Right atrium auricular region (tissue), 2 donors: ENCODE results near the gene KLF7. TPM values are rescaled to one million over a fixed set of nuclear protein-coding genes. Genes with fewer than 3 reads are reported as not detected.

ENCODE experiments used
- DNase-seq: peaks from one replicate; pipeline ENCODE4 v3.0.0-alpha.2; 2019; ENCODE audit warnings: low spot score
- H3K27ac ChIP-seq, 2 donors: fragments of 200-600 bp; sonication (generic); 1 replicate in 1 of 2; 2 replicates in 1 of 2; pipeline ENCODE4 v1.5.1; 2016 to 2019
- H3K27me3 ChIP-seq, 2 donors: fragments of 200-600 bp; sonication (generic); one replicate each; pipeline versions ENCODE4 v1.5.1 to v1.6.0; 2017 to 2019
- H3K36me3 ChIP-seq: fragments of 200-600 bp; sonication (generic); one replicate; pipeline ENCODE4 v1.5.1; 2016
- H3K4me1 ChIP-seq, 2 donors: fragments of 200-600 bp; sonication (generic); one replicate each; pipeline versions ENCODE4 v1.5.1 to v1.6.0; 2017 to 2019
- H3K4me3 ChIP-seq, 2 donors: fragments of 200-600 bp; sonication (generic); 1 replicate in 1 of 2; 2 replicates in 1 of 2; pipeline ENCODE4 v1.5.1; 2017 to 2019; ENCODE audit warnings: mild to moderate bottlenecking in 1 of 2, moderate library complexity in 1 of 2
- H3K9me3 ChIP-seq, 2 donors: fragments of 200-600 bp; sonication (generic); one replicate each; pipeline ENCODE4 v1.5.1; 2019
- total RNA-seq, 2 donors: library from RNA; depleted of rRNA; stranded (reverse); fragments of >200 nt; gene quantifications; one replicate each; pipeline ENCODE4 v1.1.0, GENCODE V29; 2016
- TF ChIP-seq, protein P1 (sequence below), 2 donors: fragments of 200-600 bp; sonication (generic); IDR thresholded peaks; one replicate each; pipeline ENCODE4 v1.5.1; 2019; ENCODE audit warnings: antibody characterized with exemption in 2 of 2

Gene KLF7
- total RNA-seq, 2 donors from 2014 or later, result 13.5 to 29.9 TPM

GRCh38 chr2:207064128-207064690 is 101.5 kb downstream of the KLF7 start:
- Histone ChIP-seq H3K27ac (no peak overlapping the region), H3K27me3 (no peaks in the 10 kb centered on the region), H3K36me3 (no peaks in the 10 kb centered on the region), H3K4me1 (peaks cover 0 to 8% of the 10 kb centered on the region in 2 donors), H3K9me3 (no peaks in the 10 kb centered on the region), H3K4me3 (no peak overlapping the region)
- DNase-seq, result no peak
- TF ChIP-seq, protein P1, sequence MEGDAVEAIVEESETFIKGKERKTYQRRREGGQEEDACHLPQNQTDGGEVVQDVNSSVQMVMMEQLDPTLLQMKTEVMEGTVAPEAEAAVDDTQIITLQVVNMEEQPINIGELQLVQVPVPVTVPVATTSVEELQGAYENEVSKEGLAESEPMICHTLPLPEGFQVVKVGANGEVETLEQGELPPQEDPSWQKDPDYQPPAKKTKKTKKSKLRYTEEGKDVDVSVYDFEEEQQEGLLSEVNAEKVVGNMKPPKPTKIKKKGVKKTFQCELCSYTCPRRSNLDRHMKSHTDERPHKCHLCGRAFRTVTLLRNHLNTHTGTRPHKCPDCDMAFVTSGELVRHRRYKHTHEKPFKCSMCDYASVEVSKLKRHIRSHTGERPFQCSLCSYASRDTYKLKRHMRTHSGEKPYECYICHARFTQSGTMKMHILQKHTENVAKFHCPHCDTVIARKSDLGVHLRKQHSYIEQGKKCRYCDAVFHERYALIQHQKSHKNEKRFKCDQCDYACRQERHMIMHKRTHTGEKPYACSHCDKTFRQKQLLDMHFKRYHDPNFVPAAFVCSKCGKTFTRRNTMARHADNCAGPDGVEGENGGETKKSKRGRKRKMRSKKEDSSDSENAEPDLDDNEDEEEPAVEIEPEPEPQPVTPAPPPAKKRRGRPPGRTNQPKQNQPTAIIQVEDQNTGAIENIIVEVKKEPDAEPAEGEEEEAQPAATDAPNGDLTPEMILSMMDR (IDR thresholded peaks at IDR 0.05), result no peak

DNA sequence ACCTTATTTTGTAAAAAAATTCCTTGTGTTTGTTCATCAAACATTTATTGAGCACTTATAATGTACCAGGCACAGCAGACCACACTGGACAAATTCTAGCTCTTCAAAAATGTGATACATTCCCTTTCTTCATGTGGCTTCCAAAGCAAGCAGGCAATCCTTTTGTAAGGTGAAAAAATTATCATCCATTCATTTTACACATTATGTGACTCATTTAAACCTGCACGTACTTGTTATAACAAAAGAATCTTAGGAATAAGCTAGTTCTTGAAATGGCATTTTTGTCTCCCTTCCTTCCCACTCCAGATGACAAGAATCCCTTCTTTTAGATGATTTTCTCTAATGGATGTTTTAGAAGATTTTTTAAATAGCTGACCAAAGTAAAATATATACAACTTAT is 104.6 kb downstream of the KLF7 start:
- Histone ChIP-seq H3K36me3 (no peaks in the 10 kb centered on the region), H3K9me3 (no peaks in the 10 kb centered on the region), H3K4me3 (no peak overlapping the region), H3K4me1 (no peaks in the 10 kb centered on the region), H3K27me3 (no peaks in the 10 kb centered on the region), H3K27ac (no peak overlapping the region)
- no peak for DNase-seq
- TF ChIP-seq, protein P1 (IDR thresholded peaks at IDR 0.05), result no peak

GRCh38 chr2:207055257-207055656 is 110.5 kb downstream of the KLF7 start:
- Histone ChIP-seq H3K27me3 (no peaks in the 10 kb centered on the region), H3K27ac (no peak overlapping the region), H3K36me3 (no peaks in the 10 kb centered on the region), H3K4me3 (no peak overlapping the region), H3K9me3 (no peaks in the 10 kb centered on the region), H3K4me1 (no peaks in the 10 kb centered on the region)
- no peak for DNase-seq
- TF ChIP-seq, protein P1 (IDR thresholded peaks at IDR 0.05), result no peak

DNA sequence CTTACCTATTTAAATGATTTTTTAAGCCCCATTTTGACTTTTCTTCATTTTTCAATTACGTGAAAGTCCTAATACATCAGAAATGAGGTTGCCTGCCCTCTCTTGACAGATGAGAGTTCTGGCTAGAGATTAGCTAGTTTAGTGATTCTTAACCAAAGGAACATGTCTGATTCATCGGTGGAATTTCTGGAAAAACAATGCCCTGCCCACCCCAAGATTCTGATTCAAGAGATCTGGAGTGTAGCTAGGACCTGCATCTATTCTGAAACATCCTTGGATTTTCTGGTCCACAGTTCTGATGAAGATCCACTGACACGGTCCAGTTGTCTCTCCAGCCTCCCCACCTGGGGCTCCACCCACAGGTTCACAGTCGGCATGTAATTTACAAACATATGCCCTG is 111.2 kb downstream of the KLF7 start:
- Histone ChIP-seq H3K9me3 (no peaks in the 10 kb centered on the region), H3K4me3 (no peak overlapping the region), H3K4me1 (no peaks in the 10 kb centered on the region), H3K27ac (no peak overlapping the region), H3K36me3 (no peaks in the 10 kb centered on the region), H3K27me3 (no peaks in the 10 kb centered on the region)
- TF ChIP-seq, protein P1 (IDR thresholded peaks at IDR 0.05), result no peak
- no peak for DNase-seq

- TF ChIP-seq, protein P1 (IDR thresholded peaks at IDR 0.05), result no peak
- H3K4me1 ChIP-seq, result peaks cover 0 to 7% of the 10 kb centered on the region in 2 donors
- DNase-seq, result no peak
- H3K27me3 ChIP-seq, result no peaks in the 10 kb centered on the region
- no peak overlapping the region for H3K27ac ChIP-seq
- H3K4me3 ChIP-seq, result no peak overlapping the region
- no peaks in the 10 kb centered on the region for H3K36me3 ChIP-seq
- no peaks in the 10 kb centered on the region for H3K9me3 ChIP-seq
These were observed 114.3 kb downstream of the KLF7 start for GRCh38 chr2:207051385-207051965.

DNA sequence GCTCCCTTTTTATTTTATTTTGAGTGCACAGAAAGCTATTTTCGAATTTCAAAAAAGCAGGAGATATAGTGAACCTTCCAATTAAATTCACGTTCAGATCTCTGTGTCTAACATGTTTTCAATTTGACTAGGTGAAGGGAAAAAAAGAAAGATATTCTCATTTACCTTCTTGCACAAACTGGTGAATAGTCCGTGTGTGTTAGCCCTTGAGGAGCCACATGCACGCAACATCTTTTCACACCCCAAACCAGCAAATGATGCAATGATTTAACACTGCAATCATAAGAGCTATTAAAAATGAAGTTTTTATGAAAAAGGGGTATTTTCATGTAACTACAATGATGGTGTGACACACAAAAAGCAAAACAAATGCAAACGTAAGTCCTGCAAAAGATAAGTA is 116.6 kb downstream of the KLF7 start:
- no peak overlapping the region for H3K27ac ChIP-seq
- no peak overlapping the region for H3K4me3 ChIP-seq
- H3K4me1 ChIP-seq, result peaks cover 0 to 7% of the 10 kb centered on the region in 2 donors
- TF ChIP-seq, protein P1 (IDR thresholded peaks at IDR 0.05), result no peak
- no peak for DNase-seq
- H3K36me3 ChIP-seq, result no peaks in the 10 kb centered on the region
- H3K27me3 ChIP-seq, result no peaks in the 10 kb centered on the region
- no peaks in the 10 kb centered on the region for H3K9me3 ChIP-seq
